ENCODE results near the gene RGS4. TPM values are rescaled to one million over a fixed set of nuclear protein-coding genes. Genes with fewer than 3 reads are reported as not detected.

RGS4 gene
- total RNA-seq, 1 experiment from 2014 or later, result 0.23 TPM

GRCh38 chr1:163063143-163063542 lies 6.0 kb upstream of the RGS4 start:
- H3K36me3 ChIP-seq (ENCODE audit: control insufficient read depth, insufficient read depth, low read length), result no peaks in the 10 kb centered on the region
- H3K9me3 Mint-ChIP-seq (ENCODE audit: unreplicated experiment), result no peaks in the 10 kb centered on the region
- no peaks in the 10 kb centered on the region for H3K36me3 Mint-ChIP-seq (ENCODE audit: insufficient read depth, unreplicated experiment)
- POLR2A ChIA-PET, result no interaction called here
- TF ChIP-seq CTCF (IDR thresholded peaks at IDR 0.05; ENCODE audit: insufficient read depth in 1 of 2, low read depth in 1 of 2, low read length in 1 of 2, severe bottlenecking in 1 of 2, unreplicated experiment in 1 of 2), result no peak
- H3K4me1 ChIP-seq, result no peaks in the 10 kb centered on the region
- intact Hi-C loops (cut with micrococcal nuclease; ENCODE audit: unreplicated experiment), result no loop called here
- H3K4me3 Mint-ChIP-seq (ENCODE audit: unreplicated experiment), result no peak overlapping the region
- CTCF ChIA-PET, result no interaction called here
- no peaks in the 10 kb centered on the region for H3K27me3 ChIP-seq (replicated peaks; ENCODE audit: control insufficient read depth, insufficient read depth, low read length)
- peaks cover 7% of the 10 kb centered on the region for H3K4me1 Mint-ChIP-seq (ENCODE audit: low read depth, unreplicated experiment)
- H3K9me3 ChIP-seq, result no peaks in the 10 kb centered on the region
- peaks cover 12% of the 10 kb centered on the region for H3K27me3 Mint-ChIP-seq (ENCODE audit: insufficient read depth, unreplicated experiment)
- BruUV-seq (replicated peaks), result no TSS peak
- DNase-seq, result no peak
- no peak overlapping the region for H3K4me3 ChIP-seq (ENCODE audit: low read depth, low read length)
- H3K27ac Mint-ChIP-seq (ENCODE audit: unreplicated experiment), result no peak overlapping the region

GRCh38 chr1:163063610-163064009 lies 5.6 kb upstream of the RGS4 start:
- no TSS peak for BruUV-seq (replicated peaks)
- ChIA-PET POLR2A (no interaction called here), CTCF (no interaction called here)
- Mint-ChIP-seq H3K4me3 (ENCODE audit: unreplicated experiment) (no peak overlapping the region), H3K27ac (ENCODE audit: unreplicated experiment) (no peak overlapping the region), H3K36me3 (ENCODE audit: insufficient read depth, unreplicated experiment) (no peaks in the 10 kb centered on the region), H3K4me1 (ENCODE audit: low read depth, unreplicated experiment) (peaks cover 7% of the 10 kb centered on the region), H3K9me3 (ENCODE audit: unreplicated experiment) (no peaks in the 10 kb centered on the region), H3K27me3 (ENCODE audit: insufficient read depth, unreplicated experiment) (peaks cover 16% of the 10 kb centered on the region)
- DNase-seq, result no peak
- Histone ChIP-seq H3K27me3 (replicated peaks; ENCODE audit: control insufficient read depth, insufficient read depth, low read length) (no peaks in the 10 kb centered on the region), H3K4me1 (no peaks in the 10 kb centered on the region), H3K36me3 (ENCODE audit: control insufficient read depth, insufficient read depth, low read length) (no peaks in the 10 kb centered on the region), H3K4me3 (ENCODE audit: low read depth, low read length) (no peak overlapping the region), H3K9me3 (no peaks in the 10 kb centered on the region)
- no peak for TF ChIP-seq CTCF (IDR thresholded peaks at IDR 0.05; ENCODE audit: insufficient read depth in 1 of 2, low read depth in 1 of 2, low read length in 1 of 2, severe bottlenecking in 1 of 2, unreplicated experiment in 1 of 2)
- intact Hi-C loops (cut with micrococcal nuclease; ENCODE audit: unreplicated experiment), result no loop called here

GRCh38 chr1:163066168-163066567 lies 3.0 kb upstream of the RGS4 start:
- Mint-ChIP-seq H3K27ac (ENCODE audit: unreplicated experiment) (no peak overlapping the region), H3K27me3 (ENCODE audit: insufficient read depth, unreplicated experiment) (peaks cover 21% of the 10 kb centered on the region), H3K4me1 (ENCODE audit: low read depth, unreplicated experiment) (peaks cover 7% of the 10 kb centered on the region), H3K4me3 (ENCODE audit: unreplicated experiment) (no peak overlapping the region), H3K9me3 (ENCODE audit: unreplicated experiment) (no peaks in the 10 kb centered on the region), H3K36me3 (ENCODE audit: insufficient read depth, unreplicated experiment) (no peaks in the 10 kb centered on the region)
- no peaks in the 10 kb centered on the region for H3K9me3 ChIP-seq
- H3K4me3 ChIP-seq (ENCODE audit: low read depth, low read length), result no peak overlapping the region
- no peak for DNase-seq
- ChIA-PET CTCF (no interaction called here), POLR2A (no interaction called here)
- TF ChIP-seq CTCF (IDR thresholded peaks at IDR 0.05; ENCODE audit: insufficient read depth in 1 of 2, low read depth in 1 of 2, low read length in 1 of 2, severe bottlenecking in 1 of 2, unreplicated experiment in 1 of 2), result no peak
- H3K36me3 ChIP-seq (ENCODE audit: control insufficient read depth, insufficient read depth, low read length), result no peaks in the 10 kb centered on the region
- H3K27me3 ChIP-seq (replicated peaks; ENCODE audit: control insufficient read depth, insufficient read depth, low read length), result no peaks in the 10 kb centered on the region
- no TSS peak for BruUV-seq (replicated peaks)
- intact Hi-C loops (cut with micrococcal nuclease; ENCODE audit: unreplicated experiment), result no loop called here
- H3K4me1 ChIP-seq, result peaks cover 3% of the 10 kb centered on the region; the same call in 1 of the 2 replicates
